CD4-positive, alpha-beta T cell treated with Interleukin-4 for 4 hours (primary cell): ENCODE data around the gene GPX4.

Experiments used
- DNase-seq: peaks from one replicate; pipeline ENCODE4 v3.0.0-alpha.2; 2020

Gene GPX4

DNA sequence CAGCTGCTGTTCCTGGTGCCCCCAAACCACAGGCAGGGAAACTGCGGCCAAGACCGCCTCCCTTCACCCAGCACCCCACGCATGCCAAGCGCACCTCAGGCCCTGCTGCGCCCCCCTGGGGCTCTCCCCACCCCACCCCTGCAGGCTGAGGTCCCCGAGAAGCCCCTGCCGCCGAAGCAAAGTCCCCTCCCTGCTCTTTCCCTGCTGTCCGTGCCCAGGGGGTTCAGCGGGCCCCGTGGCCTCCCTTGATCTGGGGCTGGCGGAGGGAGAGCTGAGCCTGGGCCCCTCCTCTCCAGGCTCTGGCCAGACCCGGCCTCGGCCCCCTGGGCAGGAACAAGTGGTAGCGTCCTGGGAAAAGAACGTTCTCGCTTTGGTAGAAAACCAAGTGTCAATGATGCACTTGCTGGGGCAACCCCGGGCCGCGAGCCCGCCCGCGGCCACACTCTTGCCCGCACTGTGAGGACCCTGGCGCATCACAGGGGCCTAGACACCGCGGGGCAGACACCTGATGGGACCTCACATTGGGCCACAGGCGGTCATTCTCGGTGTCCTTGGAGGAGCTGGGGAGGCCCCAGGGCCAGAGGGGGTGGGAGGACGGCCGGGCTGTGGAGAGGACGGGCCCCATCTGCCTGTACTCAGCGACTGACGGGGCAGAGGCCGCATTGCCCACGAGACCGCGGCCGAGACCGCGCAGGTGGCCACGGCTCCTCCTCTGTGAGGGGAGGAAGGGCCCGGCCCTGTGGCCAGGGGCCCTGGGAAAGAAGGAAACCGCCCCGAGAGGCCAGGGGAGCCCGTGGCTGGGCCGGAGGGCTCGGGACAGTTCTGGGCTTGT, 29.0 kb downstream of the GPX4 start:
- DNase-seq = peak; percentile 20

DNA sequence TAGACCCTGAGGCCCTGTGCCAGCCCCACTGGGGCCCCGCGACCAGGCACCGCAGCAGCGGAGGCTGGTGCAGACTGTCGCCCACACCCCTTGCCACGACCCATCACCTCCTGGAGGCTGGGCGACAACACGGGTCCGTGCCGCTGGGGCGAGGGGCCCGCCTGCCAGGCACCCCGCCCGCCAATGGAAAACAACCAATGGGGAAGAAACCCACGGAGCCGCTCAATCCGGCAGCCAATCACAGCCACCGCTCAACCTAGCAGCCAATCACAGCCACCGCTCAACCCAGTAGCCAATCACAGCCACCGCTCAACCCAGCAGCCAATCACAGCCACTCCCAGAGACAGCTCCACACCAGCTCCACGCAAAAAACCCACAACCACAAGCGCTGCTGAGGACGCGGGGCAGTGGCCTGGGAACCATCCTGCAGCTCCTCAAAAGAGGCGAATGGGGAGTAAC, 29.7 kb downstream of the GPX4 start:
- peak; percentile 86 for DNase-seq

DNA sequence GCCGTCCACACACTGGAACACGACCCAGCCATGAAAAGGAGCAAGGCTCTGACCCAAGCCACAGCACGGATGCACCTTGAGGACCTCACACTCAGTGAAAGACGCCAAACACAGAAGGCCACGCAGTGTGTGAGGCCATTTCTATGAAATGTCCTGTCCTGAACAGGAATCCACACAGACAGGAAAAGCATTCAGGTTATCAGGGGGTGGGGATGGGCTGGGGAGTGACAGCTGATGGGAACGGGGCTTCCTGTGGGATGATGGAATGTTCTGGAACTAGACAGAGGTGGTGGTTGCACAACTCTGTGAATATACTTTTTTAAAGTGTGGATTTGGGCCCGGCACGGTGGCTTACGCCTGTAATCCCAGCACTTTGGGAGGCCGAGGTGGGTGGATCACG, 30.6 kb downstream of the GPX4 start:
- DNase-seq = no peak

DNA sequence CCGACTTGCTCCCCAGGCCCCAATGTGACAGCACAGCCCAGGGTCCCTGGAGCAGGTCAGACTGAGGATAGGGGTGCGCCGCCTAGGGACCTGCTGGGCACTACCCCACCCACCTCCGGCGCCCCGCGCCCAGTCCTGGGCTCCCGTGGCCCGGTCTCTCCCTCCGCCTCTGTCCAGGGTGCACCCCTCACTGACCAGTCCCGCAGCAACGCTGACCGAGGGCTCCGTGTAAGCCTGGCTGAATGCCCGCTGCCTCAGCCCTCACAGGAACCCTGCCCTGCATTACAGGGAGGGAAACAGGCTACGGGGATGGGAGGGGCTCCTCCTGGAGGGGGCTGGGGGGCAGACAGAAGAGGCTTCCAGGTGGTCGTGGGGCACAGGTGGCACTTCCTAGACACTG, 31.7 kb downstream of the GPX4 start:
- no peak for DNase-seq

DNA sequence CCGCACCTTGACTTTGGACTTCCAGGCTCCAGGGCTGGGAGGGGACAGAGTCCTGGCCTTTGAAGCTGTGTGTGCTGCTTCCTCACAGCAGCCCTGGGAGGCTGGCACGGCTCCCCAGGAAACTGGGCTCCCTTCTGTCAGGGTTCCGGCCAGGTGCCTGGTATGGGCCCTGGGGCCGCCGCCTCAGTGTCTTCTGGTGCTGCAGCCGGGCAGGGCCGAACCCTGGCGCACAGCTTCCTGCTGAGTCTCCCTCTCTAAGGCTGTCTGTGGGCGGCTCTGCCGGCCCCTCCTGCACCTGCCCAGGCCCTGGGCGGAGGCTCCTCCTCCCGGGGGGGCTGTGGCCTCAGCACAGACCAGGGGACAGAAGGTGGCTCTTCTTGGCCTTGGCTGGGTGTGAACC, 32.4 kb downstream of the GPX4 start:
- DNase-seq = no peak

DNA sequence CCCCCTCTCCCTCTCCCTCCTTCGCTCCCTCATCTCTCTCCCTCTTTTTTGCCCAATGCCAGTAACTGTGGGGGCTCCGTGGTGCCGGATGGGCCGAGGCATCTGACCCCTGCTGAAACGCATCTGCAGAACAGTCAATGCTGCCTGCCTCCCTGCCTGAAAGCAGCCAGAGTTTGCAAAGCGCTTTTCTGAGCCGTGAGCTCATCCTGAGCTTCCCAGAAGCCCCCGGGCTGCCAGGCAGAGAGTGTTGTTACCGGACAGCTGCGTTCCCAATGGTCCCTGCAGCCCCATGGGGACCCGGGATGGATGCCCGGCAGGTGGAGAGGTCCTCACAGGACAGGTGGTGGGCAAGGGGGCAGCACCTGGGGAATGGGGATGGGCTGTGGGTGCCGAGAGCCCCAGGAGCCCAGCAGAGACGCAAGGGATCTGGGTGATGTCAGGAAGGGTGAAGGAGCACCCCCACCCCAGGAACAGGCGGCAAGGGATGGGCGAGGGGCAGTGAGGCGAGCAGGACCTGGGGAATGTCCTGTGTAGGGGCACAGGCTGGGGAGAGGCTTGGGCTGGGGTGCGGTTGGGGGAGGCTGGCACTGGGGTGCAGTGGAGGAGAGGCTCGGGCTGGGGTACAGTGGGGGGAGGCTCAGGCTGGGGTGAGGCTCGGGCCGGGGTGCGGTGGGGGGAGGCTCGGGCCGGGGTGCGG, 33.0 kb downstream of the GPX4 start:
- no peak for DNase-seq

DNA sequence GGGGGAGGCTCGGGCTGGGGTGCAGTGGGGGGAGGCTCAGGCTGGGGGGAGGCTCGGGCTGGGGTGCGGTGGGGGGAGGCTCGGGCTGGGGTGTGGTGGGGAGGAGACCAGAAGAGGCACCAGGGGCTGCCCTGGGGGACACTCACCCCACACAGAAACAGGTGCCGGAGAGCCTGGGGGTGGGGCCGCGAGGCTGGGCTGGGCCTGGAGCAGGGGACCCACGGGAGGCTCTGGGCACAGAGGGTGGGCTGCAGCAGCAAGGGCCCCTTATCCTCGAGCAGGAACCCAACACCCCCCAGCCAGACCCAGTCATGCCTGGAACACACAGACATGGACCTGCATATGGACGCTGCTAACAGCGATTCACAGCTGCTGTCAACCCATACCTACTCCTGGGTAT, 34.3 kb downstream of the GPX4 start:
- DNase-seq = no peak

DNA sequence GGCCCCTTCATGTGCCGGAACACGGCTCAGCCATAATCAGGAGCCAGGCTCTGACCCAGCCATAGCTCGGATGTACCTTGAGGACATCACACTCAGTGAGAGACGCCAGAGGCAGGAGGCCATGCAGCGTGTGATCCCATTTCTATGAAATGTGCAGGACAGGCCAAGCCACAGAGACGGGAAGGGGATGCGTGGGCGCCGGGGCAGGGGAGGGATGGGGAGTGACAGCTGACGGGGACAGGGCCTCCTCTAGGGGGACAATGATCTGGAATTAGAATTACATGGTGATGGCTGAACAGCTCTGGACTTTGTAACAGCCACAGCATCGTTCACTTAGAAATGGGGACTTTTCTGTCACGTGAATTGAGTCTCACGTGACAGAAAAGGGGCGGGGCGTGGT, 35.3 kb downstream of the GPX4 start:
- no peak for DNase-seq

DNA sequence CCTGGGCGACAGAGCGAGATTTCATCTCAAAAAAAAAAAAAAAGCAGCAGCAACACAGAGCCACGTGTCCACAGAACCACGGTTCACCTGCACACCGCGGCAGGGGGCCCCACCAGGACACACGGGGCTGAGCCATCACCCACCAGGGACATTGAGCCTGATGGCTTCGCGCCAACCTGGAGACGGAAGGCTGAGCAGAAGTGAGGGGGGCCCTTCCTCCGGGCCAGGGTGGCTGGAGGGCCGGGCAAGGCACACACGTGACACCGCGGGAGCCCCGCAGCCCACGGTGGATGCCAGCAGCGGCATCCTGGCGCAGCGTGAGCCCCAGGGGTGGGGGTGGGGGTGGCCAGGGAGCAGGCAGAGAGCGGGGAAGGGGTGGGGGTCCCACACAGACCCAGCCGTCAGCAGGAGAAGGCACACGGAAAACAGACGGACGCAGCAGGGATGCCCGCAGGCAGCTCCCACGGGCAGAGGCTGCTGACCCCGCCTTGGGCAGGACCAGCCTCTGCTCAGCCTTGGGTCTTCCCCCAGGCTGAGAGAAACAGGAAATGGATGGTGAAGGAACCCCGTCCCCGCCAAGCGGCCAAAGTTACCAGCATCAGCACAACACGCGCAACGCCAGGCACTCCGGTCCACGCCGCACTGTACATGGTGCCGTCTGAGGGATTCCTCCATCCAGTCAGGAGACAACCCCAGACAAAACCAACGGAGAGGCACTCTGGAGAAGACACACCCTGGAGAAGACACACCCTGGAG, 36.7 kb downstream of the GPX4 start:
- no peak for DNase-seq

DNA sequence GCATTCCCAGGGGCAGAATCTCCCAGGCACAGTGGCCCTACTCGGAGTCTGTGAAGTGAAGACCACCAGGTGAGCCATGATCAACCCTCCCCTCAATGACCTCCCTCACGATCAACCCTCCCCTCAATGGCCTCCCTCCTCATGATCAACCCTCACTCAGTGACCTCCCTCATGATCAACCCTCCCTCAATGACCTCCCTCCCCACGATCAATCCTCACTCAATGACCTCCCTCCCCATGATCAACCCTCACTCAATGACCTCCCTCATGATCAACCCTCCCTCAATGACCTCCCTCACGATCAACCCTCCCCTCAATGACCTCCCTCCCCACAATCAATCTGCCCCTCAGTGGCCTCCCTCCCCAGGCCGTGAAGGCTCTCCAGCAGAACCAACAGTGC, 38.1 kb downstream of the GPX4 start:
- DNase-seq = no peak

DNA sequence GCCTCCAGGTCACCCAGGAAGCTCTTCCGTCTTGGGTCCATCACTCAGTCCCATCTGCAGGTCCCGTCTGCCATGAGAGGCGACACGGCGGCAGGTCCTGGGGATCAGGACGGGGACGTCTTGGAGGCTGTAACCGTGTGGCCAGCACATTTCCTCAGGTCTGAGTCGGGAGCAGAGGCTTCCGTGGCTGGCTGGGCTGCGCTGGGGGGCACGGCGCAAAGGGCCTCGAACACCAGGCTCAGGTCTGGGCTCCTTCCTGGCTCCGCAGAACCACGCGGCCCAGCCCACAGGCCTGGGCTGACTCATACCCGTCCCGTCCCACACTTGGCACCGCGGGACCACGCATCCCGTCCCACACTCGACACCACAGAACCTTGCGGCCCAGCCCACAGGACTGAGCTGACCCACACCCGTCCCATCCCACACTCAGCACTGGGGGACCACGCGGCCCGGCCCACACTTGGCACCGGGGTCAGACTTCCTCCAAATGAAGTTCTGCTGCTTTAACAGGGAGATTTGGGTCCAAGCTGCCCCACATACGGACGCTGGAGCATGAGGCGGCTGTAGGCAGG, 40.1 kb downstream of the GPX4 start:
- DNase-seq = no peak

DNA sequence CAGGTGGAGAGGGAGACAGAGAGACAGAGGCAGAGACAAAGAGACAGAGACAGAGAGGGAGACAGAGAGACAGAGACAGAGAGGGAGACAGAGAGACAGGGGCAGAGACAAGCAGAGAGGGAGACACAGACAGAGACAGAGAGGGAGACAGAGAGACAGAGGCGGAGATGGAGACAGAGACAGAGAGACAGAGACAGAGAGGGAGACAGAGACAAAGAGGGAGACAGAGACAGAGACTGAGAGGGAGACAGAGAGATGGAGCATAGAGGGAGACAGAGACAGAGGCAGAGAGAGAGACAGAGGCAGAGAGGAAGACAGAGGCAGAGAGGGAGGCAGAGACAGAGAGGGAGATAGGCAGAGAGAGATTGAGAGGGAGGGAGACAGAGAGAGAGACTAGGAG, 40.9 kb downstream of the GPX4 start:
- no peak for DNase-seq

DNA sequence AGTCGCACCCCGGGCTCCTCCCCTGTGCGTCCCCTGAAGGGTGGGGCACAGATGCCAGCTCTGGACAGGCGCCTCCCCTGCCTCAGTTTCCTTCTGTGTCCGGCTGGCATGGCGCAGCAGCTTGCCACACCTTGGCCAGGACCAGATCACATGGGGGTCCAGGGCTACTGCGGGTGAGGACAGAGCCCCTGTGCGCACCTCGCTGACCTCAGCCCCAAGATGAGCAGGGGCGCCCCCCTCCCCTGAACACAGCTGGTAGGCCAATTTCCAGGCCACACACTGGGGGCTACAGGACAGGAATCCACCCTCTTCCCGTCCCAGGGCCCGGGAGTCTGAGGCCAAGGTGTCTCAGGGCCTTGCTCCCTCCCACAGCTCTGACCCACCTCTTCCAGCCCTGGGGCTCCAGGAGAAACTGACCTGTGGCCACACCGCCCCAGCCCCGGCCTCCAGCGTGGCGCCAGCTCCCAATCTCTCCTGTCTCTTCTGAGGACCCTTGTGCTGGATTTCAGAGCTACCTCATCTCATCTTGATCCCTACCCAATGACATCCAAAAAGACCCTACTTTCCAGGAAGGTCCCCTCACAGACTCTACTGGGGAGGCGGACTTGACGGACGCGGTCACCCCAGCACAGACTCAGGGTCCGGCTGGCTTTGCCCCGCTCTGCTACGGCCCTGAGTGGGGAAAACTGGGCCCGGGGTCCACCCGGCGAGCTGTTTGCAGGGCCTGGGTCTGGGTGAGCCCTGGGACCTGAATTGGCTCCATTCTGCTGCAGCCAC, 42.0 kb downstream of the GPX4 start:
- no peak for DNase-seq

DNA sequence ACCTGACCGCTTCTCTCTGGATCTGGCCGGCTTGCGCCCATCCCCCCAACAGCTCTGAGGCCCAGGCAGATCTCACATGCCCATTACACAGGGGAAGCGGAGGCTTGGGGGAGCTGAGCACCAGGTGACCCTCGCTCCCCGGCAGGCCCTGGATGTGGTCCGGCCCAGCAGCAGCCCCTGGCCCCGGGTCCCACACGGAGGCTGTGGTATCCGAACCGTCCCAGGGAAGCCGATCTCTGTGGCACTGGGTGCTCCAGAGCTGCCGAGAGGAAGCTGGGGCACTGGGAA, 42.6 kb downstream of the GPX4 start:
- DNase-seq = no peak

DNA sequence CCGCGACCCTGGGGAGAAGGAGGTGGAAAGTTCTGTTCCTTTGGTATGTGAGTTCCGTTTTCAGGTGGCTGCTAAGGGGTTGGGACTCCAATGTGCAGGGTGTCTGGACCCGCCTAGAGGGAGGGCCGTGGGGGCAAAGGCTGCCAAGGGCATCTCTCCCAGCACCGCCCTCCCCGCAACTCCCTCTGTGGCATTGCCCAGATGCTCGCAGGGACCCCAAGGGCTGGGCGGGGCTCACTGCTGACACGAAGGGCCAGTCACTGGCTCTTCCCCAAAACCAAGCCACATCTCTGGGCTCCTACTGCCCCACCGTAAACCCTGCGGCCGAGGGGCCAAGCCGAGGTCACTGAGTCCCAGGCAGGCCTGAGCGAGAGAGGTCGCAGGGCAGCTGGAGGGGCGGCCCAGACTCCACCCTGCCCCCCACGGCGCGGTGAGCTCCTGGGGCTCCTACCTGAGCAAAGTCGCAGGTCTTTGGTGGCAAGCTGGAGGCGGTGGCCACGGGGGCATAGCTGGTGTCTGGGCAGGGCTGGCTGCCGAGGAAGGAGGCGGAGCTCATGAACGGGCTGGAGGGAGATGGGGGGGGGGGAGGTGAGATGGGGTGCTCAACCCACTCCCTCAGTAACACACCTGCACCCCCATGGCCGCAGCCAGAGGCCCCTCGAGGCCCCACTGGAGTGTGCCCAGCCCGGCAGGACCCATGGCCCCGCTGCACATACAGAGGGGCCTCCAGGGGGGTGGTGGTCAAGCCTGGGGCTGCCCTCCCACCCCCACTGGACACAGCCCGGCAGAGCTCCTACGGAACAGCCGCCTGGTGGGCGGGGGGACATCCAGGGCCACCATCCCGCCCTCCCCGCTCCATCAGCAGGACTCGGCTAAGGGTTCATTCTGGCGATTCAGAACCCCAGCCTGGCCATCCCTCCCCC, 43.3 kb downstream of the GPX4 start:
- DNase-seq = no peak

DNA sequence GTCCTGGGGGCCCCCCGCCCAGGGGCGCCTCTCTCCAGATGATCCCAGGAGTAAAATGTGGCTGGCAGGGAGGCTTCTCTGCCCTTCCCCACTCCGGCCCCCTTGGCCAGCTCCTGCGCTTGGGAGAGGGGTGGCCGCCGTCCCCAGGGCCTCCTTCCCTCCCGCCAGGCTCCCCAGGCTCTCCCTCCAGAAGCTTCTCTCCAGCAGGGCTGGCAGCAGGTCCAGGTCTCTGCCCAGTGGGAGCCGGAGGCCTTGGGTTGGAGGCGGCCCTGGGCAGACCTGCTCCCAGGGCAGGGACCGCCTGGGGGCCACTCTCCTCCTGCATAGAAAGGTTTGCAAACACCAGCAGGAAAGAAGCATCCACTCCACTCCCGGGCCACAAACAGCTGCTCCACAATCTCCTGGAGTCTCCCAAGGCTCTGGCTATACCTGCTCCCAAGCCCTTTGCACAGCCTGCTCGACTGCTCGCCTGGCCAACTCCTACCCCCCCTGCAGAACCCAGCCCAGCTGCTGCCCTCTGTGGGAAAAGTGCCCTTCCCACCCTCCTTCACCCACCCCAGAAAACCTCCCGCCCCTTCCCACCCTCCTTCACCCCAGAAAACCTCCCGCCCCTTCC, 44.2 kb downstream of the GPX4 start:
- no peak for DNase-seq

DNA sequence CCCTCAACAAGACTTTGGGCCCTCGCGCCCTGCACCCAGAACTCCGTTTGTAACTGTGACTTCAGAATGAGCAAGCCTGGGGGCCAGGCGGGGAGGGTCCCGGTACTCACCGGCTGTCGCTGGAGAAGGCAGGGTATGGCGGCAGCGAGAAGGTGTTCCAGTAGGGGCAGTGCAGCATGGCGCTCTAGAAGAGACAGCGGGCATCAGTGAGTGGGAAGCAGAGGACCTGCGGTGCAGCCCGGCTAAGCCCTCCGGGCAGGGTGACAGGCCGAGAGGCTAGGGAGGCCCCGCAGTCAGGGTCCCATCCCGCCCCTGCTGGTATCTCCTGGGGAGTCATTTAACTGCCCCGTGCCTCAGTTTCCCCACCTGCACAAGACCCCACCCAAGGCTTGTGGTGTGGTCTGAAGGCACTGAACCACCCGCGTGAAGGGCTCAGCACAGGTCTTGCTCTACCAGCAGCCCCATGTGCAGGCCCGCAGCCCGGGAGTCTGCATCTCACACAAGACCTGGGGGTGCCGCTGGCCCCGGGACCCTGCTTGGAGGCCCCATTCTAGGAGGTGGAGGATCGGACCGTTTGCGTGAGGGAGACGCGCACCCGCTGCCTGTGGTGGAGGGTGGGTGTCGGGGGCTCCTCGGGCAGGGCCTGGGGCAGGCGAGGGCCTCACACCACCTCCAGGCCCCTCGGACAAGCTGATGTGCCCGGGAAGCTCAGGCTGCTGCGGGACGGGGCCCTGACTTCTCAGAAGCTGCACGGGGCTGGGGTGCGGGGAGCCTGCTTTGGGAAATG, 45.7 kb downstream of the GPX4 start:
- DNase-seq = no peak

DNA sequence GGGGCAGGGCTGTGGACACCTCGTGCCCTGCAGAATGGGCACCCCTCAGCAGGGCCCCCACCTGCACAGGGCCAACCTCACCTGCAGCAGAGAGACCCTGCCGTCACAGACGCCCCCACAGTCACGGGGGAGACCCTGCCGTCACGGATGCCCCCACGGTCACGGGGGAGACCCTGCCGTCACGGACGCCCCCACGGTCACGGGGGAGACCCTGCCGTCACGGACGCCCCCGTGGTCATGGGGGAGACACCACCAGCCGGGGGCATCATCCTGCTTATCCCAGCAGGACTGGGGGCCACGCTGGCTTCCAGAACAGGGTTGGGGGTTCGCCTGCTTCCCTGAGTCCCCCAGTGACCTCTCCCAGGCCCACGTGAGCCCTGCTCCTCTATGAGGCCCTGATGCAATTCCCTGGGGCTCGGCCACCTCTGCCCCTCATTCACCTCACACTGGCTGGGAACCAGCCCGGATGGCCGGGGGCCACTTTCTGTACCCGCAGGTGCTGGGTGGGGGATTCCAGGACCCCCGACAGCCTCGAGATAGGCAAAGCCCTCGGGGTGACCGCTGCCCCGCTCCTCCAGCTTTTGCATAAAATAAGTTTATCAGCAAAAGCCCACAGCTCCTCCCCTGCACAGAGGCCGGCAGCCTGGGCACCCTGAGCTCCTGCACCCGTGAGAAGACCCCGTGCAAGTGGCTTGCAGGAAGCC, 46.7 kb downstream of the GPX4 start:
- DNase-seq = no peak

DNA sequence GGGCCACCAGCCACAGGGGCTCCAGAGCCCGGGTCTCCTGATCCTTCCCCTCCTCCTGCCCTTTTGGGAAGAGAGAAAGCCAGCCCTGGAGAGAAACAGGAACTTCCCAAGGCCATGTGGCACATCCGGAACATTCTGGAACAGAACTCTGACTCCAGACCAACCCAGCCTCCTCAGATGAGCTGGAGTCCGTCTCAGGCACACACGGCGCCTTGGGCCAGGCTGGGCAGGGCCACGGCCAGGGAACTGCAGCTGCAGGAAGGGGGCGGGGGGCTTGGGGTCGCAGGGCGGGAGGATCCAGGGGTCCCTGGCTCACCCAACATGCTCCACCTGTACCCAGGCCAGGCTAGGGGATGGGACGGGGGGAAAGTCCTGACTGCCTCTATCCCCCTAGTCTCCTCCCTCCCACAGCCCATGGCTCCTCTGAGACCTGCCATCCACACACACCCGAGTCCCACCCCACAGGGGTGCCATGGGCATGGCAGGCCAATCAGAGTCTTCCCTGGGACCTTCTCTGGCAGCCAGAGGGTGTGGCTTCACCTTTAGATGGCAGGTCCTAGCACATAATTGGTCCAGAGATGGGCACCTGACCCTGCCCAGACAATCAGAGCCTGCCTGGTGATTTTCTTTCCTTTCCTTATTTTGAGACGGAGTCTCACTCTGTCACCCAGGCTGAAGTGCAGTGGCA, 47.4 kb downstream of the GPX4 start:
- no peak for DNase-seq
